ENCODE data around the gene TOR3A. TPM values are rescaled to one million over a fixed set of nuclear protein-coding genes. Genes with fewer than 3 reads are reported as not detected.

The TOR3A gene
- total RNA-seq, 1 donor = 35.4 TPM

GRCh38 chr1:179094818-179095217 is 12.9 kb downstream of the TOR3A start:
- no peak overlapping the region for H3K4me3 ChIP-seq (ENCODE audit: low read depth, low read length)
- no peak for TF ChIP-seq CTCF (IDR thresholded peaks at IDR 0.05; ENCODE audit: insufficient read depth, low read depth, low read length)

DNA sequence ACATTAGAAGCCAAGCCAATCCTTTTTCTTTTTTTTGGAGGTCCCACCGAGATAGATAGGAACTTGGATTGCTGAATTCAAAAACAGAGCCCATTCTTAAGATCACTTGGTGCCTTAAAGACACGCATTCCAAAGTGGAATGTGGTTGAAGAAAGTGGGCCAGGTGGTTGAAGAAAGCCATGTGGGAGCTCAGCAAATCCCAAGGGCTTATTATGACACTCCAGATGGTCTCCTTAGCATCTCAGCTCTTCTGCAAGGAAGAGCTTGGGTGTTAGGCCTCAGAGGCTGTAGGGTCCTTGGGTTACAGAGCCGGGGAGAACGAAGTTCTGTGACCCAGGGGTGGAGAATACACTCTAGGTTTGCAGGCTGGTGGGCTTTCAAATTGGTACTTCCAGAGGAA is 13.5 kb downstream of the TOR3A start:
- no peak overlapping the region for H3K4me3 ChIP-seq (ENCODE audit: low read depth, low read length)
- DNase-seq (ENCODE audit: low read depth) = peak; percentile 31
- TF ChIP-seq CTCF (IDR thresholded peaks at IDR 0.05; ENCODE audit: insufficient read depth, low read depth, low read length) = no peak

More at GRCh38 chr1:179094818-179095217, 12.9 kb downstream of the TOR3A start:
- DNase-seq (ENCODE audit: low read depth) = no peak

- TF ChIP-seq CTCF (IDR thresholded peaks at IDR 0.05; ENCODE audit: insufficient read depth, low read depth, low read length) = no peak
- H3K4me3 ChIP-seq (ENCODE audit: low read depth, low read length) = no peak overlapping the region
- no peak for DNase-seq (ENCODE audit: low read depth)
These were observed 14.1 kb downstream of the TOR3A start for GRCh38 chr1:179095924-179096323.

DNA sequence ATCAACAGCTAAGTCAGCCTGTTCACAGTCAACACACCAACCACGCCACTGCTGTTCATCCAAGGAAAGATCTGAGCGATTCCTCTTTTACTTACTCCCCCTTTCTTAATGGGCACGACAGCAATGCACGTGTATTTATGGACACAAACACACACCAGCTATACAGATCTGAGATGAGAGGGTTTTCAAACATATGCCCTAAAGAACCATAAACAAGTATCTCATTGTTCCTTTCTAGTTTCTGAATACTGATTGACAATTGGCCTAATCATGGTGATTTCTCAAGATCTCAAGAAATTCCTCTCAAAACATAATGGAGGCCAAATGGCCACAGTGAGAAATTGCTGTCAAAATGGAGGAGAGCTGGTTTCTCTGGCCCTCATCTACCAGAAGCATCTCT is 18.0 kb downstream of the TOR3A start:
- no peak overlapping the region for H3K4me3 ChIP-seq (ENCODE audit: low read depth, low read length)
- DNase-seq (ENCODE audit: low read depth) = no peak
- TF ChIP-seq CTCF (IDR thresholded peaks at IDR 0.05; ENCODE audit: insufficient read depth, low read depth, low read length) = no peak

DNA sequence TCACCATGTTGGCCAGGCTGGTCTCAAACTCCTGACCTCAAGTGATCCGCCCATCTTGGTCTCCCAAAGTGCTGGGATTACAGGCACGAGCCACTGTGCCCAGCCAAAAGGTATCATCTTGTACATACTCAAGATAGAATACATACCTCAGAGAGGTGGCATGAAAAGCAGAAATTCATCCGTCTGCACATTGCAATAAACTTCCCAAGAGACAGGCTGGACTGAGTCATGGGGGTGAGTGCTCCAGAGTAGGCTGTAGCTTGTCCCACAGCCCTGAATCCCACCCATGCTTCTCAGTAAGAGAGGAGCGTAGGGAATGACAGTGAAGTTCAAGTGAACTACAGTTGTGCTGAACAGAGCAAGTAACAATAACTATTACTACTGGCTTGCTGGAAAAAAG is 19.7 kb downstream of the TOR3A start:
- no peak for TF ChIP-seq CTCF (IDR thresholded peaks at IDR 0.05; ENCODE audit: insufficient read depth, low read depth, low read length)
- H3K4me3 ChIP-seq (ENCODE audit: low read depth, low read length) = no peak overlapping the region
- no peak for DNase-seq (ENCODE audit: low read depth)

- no peak for DNase-seq (ENCODE audit: low read depth)
- H3K4me3 ChIP-seq (ENCODE audit: low read depth, low read length) = no peak overlapping the region
These were observed 22.1 kb downstream of the TOR3A start for GRCh38 chr1:179103999-179104398.

More at GRCh38 chr1:179103999-179104398, 22.1 kb downstream of the TOR3A start:
- no peak for TF ChIP-seq CTCF (IDR thresholded peaks at IDR 0.05; ENCODE audit: insufficient read depth, low read depth, low read length)
